MM.1S (cell line): Measurements from ENCODE around the gene SPECC1.

Experiments used
- EZH2 ChIP-seq: fragments of 300-600 bp; sonication (generic); optimal IDR thresholded peaks from 2 replicates; pipeline ENCODE3; 2017; ENCODE audit warnings: low read depth, mild to moderate bottlenecking, antibody characterized with exemption, low read length, mixed read lengths
- TF ChIP-seq, protein P1 (sequence below): fragments of 300-600 bp; sonication (generic); IDR thresholded peaks from 2 replicates; pipeline ENCODE4 v1.5.1; 2016; ENCODE audit warnings: antibody characterized with exemption, low read length, mixed read lengths

GRCh38 chr17:20284022-20284421 is 274.9 kb downstream of the SPECC1 start:
- TF ChIP-seq, protein P1, sequence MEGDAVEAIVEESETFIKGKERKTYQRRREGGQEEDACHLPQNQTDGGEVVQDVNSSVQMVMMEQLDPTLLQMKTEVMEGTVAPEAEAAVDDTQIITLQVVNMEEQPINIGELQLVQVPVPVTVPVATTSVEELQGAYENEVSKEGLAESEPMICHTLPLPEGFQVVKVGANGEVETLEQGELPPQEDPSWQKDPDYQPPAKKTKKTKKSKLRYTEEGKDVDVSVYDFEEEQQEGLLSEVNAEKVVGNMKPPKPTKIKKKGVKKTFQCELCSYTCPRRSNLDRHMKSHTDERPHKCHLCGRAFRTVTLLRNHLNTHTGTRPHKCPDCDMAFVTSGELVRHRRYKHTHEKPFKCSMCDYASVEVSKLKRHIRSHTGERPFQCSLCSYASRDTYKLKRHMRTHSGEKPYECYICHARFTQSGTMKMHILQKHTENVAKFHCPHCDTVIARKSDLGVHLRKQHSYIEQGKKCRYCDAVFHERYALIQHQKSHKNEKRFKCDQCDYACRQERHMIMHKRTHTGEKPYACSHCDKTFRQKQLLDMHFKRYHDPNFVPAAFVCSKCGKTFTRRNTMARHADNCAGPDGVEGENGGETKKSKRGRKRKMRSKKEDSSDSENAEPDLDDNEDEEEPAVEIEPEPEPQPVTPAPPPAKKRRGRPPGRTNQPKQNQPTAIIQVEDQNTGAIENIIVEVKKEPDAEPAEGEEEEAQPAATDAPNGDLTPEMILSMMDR: no peak
- TF ChIP-seq EZH2: no peak
